Stimulated activated CD4-positive, alpha-beta T cell treated with anti-CD3 and anti-CD28 coated beads, Interleukin-15, amount 100 ng/mL, for 48 hours (primary cell): ENCODE measurements around the gene SMIM38.
"Not testable (repeated sequence)": the region's sequence is repeated elsewhere in the genome, so short reads cannot be mapped to it uniquely, and the experiment has no call there.

Experiments
- DNase-seq, 2 donors: peaks; one replicate each; pipeline ENCODE4 v3.0.0-alpha.2; 2020; ENCODE audit warnings: low read depth in 2 of 2

Gene SMIM38

GRCh38 chr11:69140161-69140560 is 15.6 kb upstream of the SMIM38 start:
- not testable (repeated sequence) for DNase-seq

GRCh38 chr11:69140635-69141034 is 15.1 kb upstream of the SMIM38 start:
- DNase-seq, result no peak

- DNase-seq, result no peak
Observed at GRCh38 chr11:69141742-69142141, 14.0 kb upstream of the SMIM38 start.

- DNase-seq, result no peak
Observed at GRCh38 chr11:69142895-69143294, 12.8 kb upstream of the SMIM38 start.

- DNase-seq, result peak; percentile 39 to 44
Observed at GRCh38 chr11:69144316-69145049, 11.3 kb upstream of the SMIM38 start.

GRCh38 chr11:69145050-69145380 is 10.7 kb upstream of the SMIM38 start:
- DNase-seq, result no peak

- no peak for DNase-seq
Observed at GRCh38 chr11:69148377-69148762, 7.4 kb upstream of the SMIM38 start.

GRCh38 chr11:69148806-69149205 is 6.9 kb upstream of the SMIM38 start:
- DNase-seq, result no peak

GRCh38 chr11:69149338-69150045 is 6.2 kb upstream of the SMIM38 start:
- DNase-seq, result not testable (repeated sequence)

- DNase-seq, result no peak
Observed at GRCh38 chr11:69150175-69150574, 5.6 kb upstream of the SMIM38 start.

- DNase-seq, result no peak
Observed at GRCh38 chr11:69151836-69152235, 3.9 kb upstream of the SMIM38 start.

GRCh38 chr11:69152733-69153421 is 2.9 kb upstream of the SMIM38 start:
- DNase-seq, result no peak

- no peak for DNase-seq
Observed at GRCh38 chr11:69153661-69154060, 2.1 kb upstream of the SMIM38 start.

- no peak for DNase-seq
Observed at GRCh38 chr11:69154211-69154913, 1.4 kb upstream of the SMIM38 start.

GRCh38 chr11:69154938-69155301 is 815 bp upstream of the SMIM38 start:
- no peak for DNase-seq

GRCh38 chr11:69156235-69156639 is 502 bp downstream of the SMIM38 start:
- DNase-seq, result no peak

- DNase-seq, result no peak
Observed at GRCh38 chr11:69156673-69157155, 979 bp downstream of the SMIM38 start.

- DNase-seq, result no peak
Observed at GRCh38 chr11:69157156-69157821, 1.6 kb downstream of the SMIM38 start.

GRCh38 chr11:69157822-69158231 is 2.1 kb downstream of the SMIM38 start:
- no peak for DNase-seq

GRCh38 chr11:69158301-69159149 is 2.8 kb downstream of the SMIM38 start:
- no peak for DNase-seq
